Measurements from ENCODE around the gene MICU2.

- TF ChIP-seq POLR2A (IDR thresholded peaks at IDR 0.05), result no peak
- TF ChIP-seq, protein P1, sequence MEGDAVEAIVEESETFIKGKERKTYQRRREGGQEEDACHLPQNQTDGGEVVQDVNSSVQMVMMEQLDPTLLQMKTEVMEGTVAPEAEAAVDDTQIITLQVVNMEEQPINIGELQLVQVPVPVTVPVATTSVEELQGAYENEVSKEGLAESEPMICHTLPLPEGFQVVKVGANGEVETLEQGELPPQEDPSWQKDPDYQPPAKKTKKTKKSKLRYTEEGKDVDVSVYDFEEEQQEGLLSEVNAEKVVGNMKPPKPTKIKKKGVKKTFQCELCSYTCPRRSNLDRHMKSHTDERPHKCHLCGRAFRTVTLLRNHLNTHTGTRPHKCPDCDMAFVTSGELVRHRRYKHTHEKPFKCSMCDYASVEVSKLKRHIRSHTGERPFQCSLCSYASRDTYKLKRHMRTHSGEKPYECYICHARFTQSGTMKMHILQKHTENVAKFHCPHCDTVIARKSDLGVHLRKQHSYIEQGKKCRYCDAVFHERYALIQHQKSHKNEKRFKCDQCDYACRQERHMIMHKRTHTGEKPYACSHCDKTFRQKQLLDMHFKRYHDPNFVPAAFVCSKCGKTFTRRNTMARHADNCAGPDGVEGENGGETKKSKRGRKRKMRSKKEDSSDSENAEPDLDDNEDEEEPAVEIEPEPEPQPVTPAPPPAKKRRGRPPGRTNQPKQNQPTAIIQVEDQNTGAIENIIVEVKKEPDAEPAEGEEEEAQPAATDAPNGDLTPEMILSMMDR (IDR thresholded peaks at IDR 0.05), result no peak
- no peak for TF ChIP-seq POLR2AphosphoS5 (IDR thresholded peaks at IDR 0.05)
Observed at GRCh38 chr13:21542563-21542962, 61.4 kb downstream of the MICU2 start.
